Endometrium (tissue), 2 donors: ENCODE results near the gene GPR15.
"Not testable (repeated sequence)": the region's sequence is repeated elsewhere in the genome, so short reads cannot be mapped to it uniquely, and the experiment has no call there.

Experiments
- FAIRE-seq: peaks from 2 replicates; lab custom pipeline; 2012; peaks lifted over from hg19 to GRCh38; lab: Jason Lieb, UNC
- donor health status: control.
- donor health status: control.

The GPR15 gene

GRCh38 chr3:98558100-98558827 is 26.5 kb downstream of the GPR15 start:
- FAIRE-seq: no peak

GRCh38 chr3:98559769-98560168 is 28.0 kb downstream of the GPR15 start:
- not testable (repeated sequence) for FAIRE-seq

DNA sequence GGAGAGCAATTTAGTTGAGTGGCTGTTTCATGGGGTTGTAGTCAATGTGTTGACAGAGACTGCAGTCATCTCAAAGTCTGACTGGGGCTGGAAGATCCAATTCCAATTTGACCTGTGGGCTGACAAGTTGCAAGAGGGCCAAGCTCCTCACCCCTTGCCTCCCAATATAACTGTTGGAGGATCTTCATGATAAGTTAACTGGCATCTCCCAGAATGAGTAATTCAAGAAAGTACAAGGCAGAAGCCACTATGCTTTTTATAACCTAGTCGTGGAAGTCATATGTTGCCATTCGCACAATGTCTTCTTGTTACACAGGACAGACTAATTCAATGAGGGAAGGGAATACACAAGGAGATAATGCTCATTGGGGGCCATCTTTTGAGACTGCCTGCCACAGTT is 29.1 kb downstream of the GPR15 start:
- no peak for FAIRE-seq

- no peak for FAIRE-seq
Measured at GRCh38 chr3:98561727-98562521, 30.1 kb downstream of the GPR15 start.

- no peak for FAIRE-seq
Measured at GRCh38 chr3:98563661-98564281, 32.0 kb downstream of the GPR15 start.

DNA sequence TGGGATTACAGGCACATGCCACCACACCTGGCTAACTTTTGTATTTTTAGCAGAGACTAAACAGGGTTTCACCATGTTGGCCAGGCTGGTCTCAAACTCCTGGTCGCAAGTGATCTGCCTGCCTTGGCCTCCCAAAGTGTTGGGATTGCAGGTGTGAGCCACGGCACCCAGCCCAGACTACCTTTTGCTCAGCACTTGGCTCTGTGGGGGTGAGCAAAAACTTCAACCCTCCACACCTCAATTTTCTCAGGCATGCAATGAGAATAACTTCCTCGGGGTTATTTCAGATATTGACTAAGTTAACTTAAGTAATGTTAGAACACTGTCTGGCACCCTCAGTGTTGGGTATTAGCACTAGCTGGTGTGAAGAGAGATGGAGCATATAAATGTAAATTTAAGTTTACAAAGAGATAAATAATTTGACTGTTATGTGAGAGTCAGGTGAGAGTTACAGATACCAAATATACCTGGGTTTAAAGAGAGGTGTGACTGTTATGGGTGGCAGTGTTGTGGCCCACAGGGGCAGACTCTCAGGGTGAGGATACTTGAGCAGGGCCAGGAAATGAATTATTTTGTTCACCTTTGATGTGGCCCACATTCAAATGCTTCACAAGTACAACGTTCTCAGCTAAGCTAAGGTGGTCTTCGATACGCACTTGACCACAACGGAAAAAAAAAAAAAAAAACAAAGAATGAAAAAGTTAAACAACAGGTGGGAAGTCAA is 32.7 kb downstream of the GPR15 start:
- FAIRE-seq: no peak

DNA sequence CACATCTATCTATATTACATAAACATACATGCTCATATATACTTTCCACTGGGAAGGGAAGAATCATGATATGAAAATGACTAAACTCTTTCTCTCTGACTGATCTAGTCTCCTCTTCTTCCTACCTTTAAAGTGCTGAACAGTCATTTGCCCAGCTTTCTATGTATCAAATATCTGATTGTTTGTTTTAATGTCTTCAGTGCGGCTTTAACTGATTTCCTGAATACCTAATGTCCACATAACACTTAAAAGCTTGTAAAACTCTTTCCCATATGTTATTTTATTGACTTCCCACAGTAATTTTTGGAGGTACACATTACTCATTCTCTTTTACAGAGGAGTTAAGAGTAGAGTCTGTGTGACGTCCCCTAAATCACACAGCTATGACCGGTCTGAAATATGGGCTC is 33.5 kb downstream of the GPR15 start:
- FAIRE-seq: no peak

DNA sequence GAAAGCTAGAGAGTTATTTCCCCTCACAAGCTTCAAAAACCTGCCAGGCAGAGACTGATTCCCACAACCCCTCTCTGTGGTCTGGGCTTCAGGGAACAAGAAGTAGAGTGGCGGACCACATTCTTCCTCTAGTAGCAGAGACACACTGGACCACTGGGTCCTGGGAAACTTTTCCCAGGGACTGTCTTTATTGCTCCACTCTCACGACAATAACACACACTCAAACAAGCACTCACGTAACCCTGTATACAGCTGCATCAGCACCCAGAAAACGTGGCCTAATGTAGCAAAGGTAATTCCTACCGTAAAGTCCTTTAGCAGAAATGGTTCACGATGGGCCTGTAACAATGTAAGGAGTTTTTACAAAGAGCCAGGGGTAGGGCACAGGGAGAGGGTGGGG is 34.1 kb downstream of the GPR15 start:
- no peak for FAIRE-seq

- no peak for FAIRE-seq
Measured at GRCh38 chr3:98567666-98568270, 36.0 kb downstream of the GPR15 start.

GRCh38 chr3:98568402-98568801 is 36.6 kb downstream of the GPR15 start:
- FAIRE-seq: no peak

- peak; percentile 86 for FAIRE-seq
Measured at GRCh38 chr3:98573181-98573728, 41.5 kb downstream of the GPR15 start.

DNA sequence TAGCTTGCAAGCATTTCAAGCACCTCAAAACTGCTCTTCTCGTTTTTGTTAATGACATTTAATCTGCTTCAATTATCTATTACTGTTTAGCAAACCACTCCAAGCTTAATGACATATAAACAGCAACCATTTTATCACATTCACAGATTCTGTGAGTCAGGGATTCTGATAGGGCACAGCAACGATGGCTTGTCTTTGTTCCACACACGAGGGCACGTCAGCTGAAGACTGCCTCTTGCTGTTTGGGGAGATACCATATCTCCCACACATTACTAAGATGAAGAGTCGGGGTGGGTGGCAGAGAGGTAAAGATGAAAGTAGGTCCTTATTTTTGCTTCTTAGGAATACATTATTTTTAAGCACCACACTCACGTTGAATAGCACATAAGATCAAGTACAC is 42.4 kb downstream of the GPR15 start:
- FAIRE-seq: no peak

DNA sequence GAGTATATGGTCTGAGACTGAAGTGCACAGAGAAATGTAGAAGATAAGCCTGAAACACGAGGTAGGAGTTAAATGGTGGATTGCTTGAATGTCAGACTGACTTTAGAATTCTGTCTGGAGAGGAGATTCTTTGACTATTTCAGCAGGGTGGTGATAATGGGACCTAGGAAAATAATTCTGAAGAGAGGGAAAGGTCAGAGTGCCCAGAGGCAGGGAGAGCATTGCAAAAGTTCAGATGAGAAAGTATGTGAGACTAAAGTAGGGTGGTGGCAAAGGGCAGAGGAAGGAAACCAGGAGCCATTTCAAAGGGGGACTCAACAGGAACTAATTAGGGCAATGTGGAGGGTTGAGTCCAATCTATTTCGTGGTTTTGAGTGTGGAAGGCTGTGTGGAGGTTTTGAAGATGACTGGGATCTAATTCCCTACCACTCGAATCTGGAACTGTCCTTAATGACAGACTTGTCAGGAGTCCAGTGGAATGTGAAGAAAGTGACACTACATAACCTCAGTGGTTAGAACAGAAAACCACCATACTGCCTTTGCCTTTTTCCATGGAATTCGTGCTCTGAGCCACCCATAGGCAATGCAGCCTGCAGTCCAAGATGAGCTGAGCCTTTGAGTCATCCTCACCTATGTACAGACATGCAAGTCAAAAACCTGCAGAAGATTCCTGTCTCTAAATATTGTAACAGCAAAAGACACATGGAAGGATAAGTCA is 45.6 kb downstream of the GPR15 start:
- FAIRE-seq: no peak

GRCh38 chr3:98580401-98581386 is 48.9 kb downstream of the GPR15 start:
- no peak for FAIRE-seq

DNA sequence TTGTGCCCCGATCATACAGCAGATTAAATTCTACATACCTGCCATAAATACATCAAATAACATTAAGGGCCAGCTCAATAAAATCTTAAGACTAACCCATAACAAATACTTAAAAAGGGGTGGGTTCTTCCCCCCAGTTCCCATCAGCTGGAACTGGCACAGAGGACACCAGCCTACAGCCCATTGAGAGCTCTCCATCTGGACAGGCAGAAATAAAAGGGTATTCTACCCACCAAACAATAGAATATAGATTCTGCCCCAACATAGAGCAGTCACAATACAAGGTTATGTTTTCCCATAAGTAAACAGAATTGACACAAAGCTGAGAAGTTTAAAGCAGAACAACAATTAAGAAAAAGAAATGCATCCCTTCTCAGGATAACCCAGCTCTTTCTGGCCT is 49.7 kb downstream of the GPR15 start:
- no peak for FAIRE-seq

DNA sequence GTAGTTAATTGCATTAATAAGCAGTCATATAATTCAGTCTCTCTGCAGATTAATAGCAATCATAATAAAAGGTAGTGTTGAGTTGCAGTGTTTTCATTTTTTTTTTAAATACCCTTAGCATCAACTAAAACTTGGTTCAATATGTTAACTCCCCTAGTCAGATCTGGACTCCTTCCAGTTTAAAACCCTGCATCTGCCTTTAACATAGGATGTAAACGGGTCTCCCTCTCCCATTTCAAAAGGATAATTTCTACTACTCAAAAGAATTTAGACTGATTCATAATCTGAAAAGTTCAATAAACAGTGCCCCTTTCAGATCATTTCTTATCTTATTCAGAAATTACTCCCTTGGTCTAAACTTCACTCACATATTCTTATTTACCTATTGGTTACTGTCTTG is 50.3 kb downstream of the GPR15 start:
- FAIRE-seq: no peak

- FAIRE-seq: no peak
Measured at GRCh38 chr3:98583766-98584165, 52.0 kb downstream of the GPR15 start.
